ENCODE measurements around the gene CEP295NL.

- TF ChIP-seq, protein P1, sequence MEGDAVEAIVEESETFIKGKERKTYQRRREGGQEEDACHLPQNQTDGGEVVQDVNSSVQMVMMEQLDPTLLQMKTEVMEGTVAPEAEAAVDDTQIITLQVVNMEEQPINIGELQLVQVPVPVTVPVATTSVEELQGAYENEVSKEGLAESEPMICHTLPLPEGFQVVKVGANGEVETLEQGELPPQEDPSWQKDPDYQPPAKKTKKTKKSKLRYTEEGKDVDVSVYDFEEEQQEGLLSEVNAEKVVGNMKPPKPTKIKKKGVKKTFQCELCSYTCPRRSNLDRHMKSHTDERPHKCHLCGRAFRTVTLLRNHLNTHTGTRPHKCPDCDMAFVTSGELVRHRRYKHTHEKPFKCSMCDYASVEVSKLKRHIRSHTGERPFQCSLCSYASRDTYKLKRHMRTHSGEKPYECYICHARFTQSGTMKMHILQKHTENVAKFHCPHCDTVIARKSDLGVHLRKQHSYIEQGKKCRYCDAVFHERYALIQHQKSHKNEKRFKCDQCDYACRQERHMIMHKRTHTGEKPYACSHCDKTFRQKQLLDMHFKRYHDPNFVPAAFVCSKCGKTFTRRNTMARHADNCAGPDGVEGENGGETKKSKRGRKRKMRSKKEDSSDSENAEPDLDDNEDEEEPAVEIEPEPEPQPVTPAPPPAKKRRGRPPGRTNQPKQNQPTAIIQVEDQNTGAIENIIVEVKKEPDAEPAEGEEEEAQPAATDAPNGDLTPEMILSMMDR (IDR thresholded peaks at IDR 0.05; ENCODE audit: low read length): no peak
- TF ChIP-seq EZH2 (optimal IDR thresholded peaks at IDR 0.05; ENCODE audit: low read depth, low read length) (no peak), EZH2phosphoT487 (IDR thresholded peaks at IDR 0.05; ENCODE audit: low read length) (no peak)
Measured at GRCh38 chr17:78864117-78864516, 38.9 kb downstream of the CEP295NL start.

Measured in MM.1S (cell line).